Prostate gland (tissue), 2 donors: ENCODE data around the gene KDM4C.

Source experiments
- CTCF ChIP-seq, 4 experiments: fragments of 200-600 bp in 2 of 4; fragments of 450-650 bp in 2 of 4; sonication (generic) in 2 of 4; IDR thresholded peaks; 1 replicate in 3 of 4; 2 replicates in 1 of 4; pipeline ENCODE4 v1.5.1; 2016 to 2019; ENCODE audit warnings: antibody characterized with exemption in 4 of 4, mild to moderate bottlenecking in 2 of 4, moderate library complexity in 2 of 4
- POLR2A ChIP-seq: fragments of 450-650 bp; IDR thresholded peaks from one replicate; pipeline ENCODE4 v1.6.1; 2016; ENCODE audit warnings: antibody characterized with exemption, mild to moderate bottlenecking

- no peak for TF ChIP-seq POLR2A
- no peak for TF ChIP-seq CTCF (IDR thresholded peaks at IDR 0.05)
Measured at GRCh38 chr9:7117676-7118561, 360.1 kb downstream of the KDM4C start.
